HG02885 (cell line): Measurements from ENCODE around the gene LRP5.

ENCODE experiments used
- ATAC-seq: cut with Tn5 transposase; IDR thresholded peaks from one replicate; pipeline ENCODE4 v1.9.1; 2021; ENCODE audit warnings: mild to moderate bottlenecking; ENCODE audit not compliant: unreplicated experiment, poor library complexity

LRP5 gene

GRCh38 chr11:68479390-68479789 lies 167.0 kb downstream of the LRP5 start:
- ATAC-seq: no peak

DNA sequence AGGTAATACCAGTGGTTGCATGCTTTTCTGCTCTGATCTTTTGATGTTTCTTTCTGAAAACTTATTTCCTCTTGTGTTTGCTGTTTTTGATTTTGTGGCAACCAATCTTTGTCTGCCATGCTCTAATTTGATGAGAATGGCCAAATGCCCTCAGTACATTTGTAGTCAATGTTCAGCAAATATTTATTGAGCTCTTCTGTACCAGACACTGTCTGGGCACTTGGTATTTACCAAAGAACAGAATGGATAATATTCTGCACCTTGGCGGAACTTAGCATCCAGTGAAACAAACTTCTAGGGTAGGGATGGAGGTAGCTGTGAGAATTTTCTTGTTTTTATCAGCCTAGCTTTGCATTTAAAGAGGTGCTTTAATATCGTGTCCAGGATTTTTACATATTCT lies 167.8 kb downstream of the LRP5 start:
- no peak for ATAC-seq

GRCh38 chr11:68480852-68481510 lies 168.6 kb downstream of the LRP5 start:
- no peak for ATAC-seq

GRCh38 chr11:68481579-68482240 lies 169.3 kb downstream of the LRP5 start:
- no peak for ATAC-seq

GRCh38 chr11:68488623-68489022 lies 176.2 kb downstream of the LRP5 start:
- no peak for ATAC-seq

DNA sequence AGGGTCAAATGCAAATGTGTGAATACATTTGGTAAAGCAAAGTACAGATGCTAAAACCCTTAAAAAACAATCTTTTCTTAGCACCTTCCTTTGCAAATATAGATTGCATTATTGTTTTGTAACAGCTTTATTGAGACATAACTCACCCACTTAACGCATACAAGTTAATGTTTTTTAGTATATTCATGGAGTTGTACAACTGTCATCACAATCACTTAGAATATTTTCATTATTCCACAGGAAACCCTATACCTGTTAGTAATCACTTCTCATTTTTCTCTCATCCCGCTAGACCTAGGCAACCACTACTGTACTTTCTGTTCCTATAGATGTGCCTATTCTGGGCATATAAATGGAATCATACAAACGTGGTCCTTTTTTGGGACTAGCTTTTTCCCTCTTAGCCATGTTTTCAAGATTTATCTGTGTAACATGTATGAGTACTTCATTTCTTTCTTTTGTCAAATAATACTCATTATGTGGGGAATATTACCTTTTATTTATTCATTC lies 182.9 kb downstream of the LRP5 start:
- ATAC-seq: no peak

GRCh38 chr11:68495872-68496271 lies 183.5 kb downstream of the LRP5 start:
- ATAC-seq: no peak

GRCh38 chr11:68497761-68498160 lies 185.4 kb downstream of the LRP5 start:
- ATAC-seq: no peak

GRCh38 chr11:68498321-68498720 lies 185.9 kb downstream of the LRP5 start:
- ATAC-seq: no peak
